Measurements from ENCODE around the gene SORCS3. TPM values are rescaled to one million over a fixed set of nuclear protein-coding genes. Genes with fewer than 3 reads are reported as not detected.

SORCS3 gene
- total RNA-seq, 1 donor from 2014 or later, result not detected

- Mint-ChIP-seq H3K36me3 (ENCODE audit: low read depth) (no peaks in the 10 kb centered on the region), H3K27me3 (ENCODE audit: low read depth) (peaks cover 2% of the 10 kb centered on the region), H3K9me3 (ENCODE audit: low read depth) (no peaks in the 10 kb centered on the region), H3K4me1 (ENCODE audit: low read depth) (no peaks in the 10 kb centered on the region), H3K27ac (ENCODE audit: unreplicated experiment) (no peak overlapping the region), H3K4me3 (ENCODE audit: unreplicated experiment) (no peak overlapping the region)
- TF ChIP-seq, protein P1, sequence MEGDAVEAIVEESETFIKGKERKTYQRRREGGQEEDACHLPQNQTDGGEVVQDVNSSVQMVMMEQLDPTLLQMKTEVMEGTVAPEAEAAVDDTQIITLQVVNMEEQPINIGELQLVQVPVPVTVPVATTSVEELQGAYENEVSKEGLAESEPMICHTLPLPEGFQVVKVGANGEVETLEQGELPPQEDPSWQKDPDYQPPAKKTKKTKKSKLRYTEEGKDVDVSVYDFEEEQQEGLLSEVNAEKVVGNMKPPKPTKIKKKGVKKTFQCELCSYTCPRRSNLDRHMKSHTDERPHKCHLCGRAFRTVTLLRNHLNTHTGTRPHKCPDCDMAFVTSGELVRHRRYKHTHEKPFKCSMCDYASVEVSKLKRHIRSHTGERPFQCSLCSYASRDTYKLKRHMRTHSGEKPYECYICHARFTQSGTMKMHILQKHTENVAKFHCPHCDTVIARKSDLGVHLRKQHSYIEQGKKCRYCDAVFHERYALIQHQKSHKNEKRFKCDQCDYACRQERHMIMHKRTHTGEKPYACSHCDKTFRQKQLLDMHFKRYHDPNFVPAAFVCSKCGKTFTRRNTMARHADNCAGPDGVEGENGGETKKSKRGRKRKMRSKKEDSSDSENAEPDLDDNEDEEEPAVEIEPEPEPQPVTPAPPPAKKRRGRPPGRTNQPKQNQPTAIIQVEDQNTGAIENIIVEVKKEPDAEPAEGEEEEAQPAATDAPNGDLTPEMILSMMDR (IDR thresholded peaks at IDR 0.05), result no peak
- no peak for DNase-seq (ENCODE audit: low spot score)
Measured at GRCh38 chr10:105062951-105063350, 421.9 kb downstream of the SORCS3 start.

GRCh38 chr10:105063796-105064195 is 422.7 kb downstream of the SORCS3 start:
- no peak for DNase-seq (ENCODE audit: low spot score)
- Mint-ChIP-seq H3K4me1 (ENCODE audit: low read depth) (no peaks in the 10 kb centered on the region), H3K27ac (ENCODE audit: unreplicated experiment) (no peak overlapping the region), H3K9me3 (ENCODE audit: low read depth) (no peaks in the 10 kb centered on the region), H3K27me3 (ENCODE audit: low read depth) (peaks cover 2% of the 10 kb centered on the region), H3K36me3 (ENCODE audit: low read depth) (no peaks in the 10 kb centered on the region), H3K4me3 (ENCODE audit: unreplicated experiment) (no peak overlapping the region)
- TF ChIP-seq, protein P1 (IDR thresholded peaks at IDR 0.05), result peak; percentile 19

DNA sequence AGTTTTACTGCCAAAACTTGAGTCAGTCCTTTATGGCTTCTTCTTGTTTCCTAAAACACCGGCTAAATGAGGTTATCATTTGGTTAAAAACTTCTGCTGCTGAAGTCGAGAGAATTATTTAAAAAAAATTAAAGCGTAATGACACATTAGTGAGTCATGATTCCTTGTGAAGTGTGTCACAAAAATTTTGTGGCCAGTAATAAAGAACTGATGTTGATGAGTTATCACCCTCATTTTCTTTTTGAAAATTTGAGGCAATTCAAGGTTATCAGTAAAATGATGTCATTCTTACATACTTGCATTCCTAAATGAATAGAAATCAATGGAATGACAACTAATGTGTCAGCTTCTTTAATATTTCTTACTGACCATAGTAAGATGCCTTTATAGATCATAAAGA is 427.4 kb downstream of the SORCS3 start:
- no peaks in the 10 kb centered on the region for H3K9me3 Mint-ChIP-seq (ENCODE audit: low read depth)
- no peaks in the 10 kb centered on the region for H3K27me3 Mint-ChIP-seq (ENCODE audit: low read depth)
- TF ChIP-seq, protein P1 (IDR thresholded peaks at IDR 0.05), result no peak
- no peak overlapping the region for H3K27ac Mint-ChIP-seq (ENCODE audit: unreplicated experiment)
- H3K36me3 Mint-ChIP-seq (ENCODE audit: low read depth), result no peaks in the 10 kb centered on the region
- DNase-seq (ENCODE audit: low spot score), result no peak
- no peaks in the 10 kb centered on the region for H3K4me1 Mint-ChIP-seq (ENCODE audit: low read depth)
- no peak overlapping the region for H3K4me3 Mint-ChIP-seq (ENCODE audit: unreplicated experiment)

GRCh38 chr10:105070249-105070648 is 429.2 kb downstream of the SORCS3 start:
- no peak for DNase-seq (ENCODE audit: low spot score)
- Mint-ChIP-seq H3K4me3 (ENCODE audit: unreplicated experiment) (no peak overlapping the region), H3K9me3 (ENCODE audit: low read depth) (no peaks in the 10 kb centered on the region), H3K36me3 (ENCODE audit: low read depth) (no peaks in the 10 kb centered on the region), H3K27me3 (ENCODE audit: low read depth) (no peaks in the 10 kb centered on the region), H3K4me1 (ENCODE audit: low read depth) (no peaks in the 10 kb centered on the region), H3K27ac (ENCODE audit: unreplicated experiment) (no peak overlapping the region)
- TF ChIP-seq, protein P1 (IDR thresholded peaks at IDR 0.05), result no peak

GRCh38 chr10:105070952-105071351 is 429.9 kb downstream of the SORCS3 start:
- no peaks in the 10 kb centered on the region for H3K27me3 Mint-ChIP-seq (ENCODE audit: low read depth)
- no peaks in the 10 kb centered on the region for H3K4me1 Mint-ChIP-seq (ENCODE audit: low read depth)
- H3K27ac Mint-ChIP-seq (ENCODE audit: unreplicated experiment), result no peak overlapping the region
- no peaks in the 10 kb centered on the region for H3K9me3 Mint-ChIP-seq (ENCODE audit: low read depth)
- H3K4me3 Mint-ChIP-seq (ENCODE audit: unreplicated experiment), result no peak overlapping the region
- H3K36me3 Mint-ChIP-seq (ENCODE audit: low read depth), result no peaks in the 10 kb centered on the region
- TF ChIP-seq, protein P1 (IDR thresholded peaks at IDR 0.05), result no peak
- DNase-seq (ENCODE audit: low spot score), result no peak
